B cell (primary cell): Measurements from ENCODE around the gene SPG7. TPM values are rescaled to one million over a fixed set of nuclear protein-coding genes. Genes with fewer than 3 reads are reported as not detected.

ENCODE experiments used
- ATAC-seq: fragments of 200-7000 bp; cut with Tn5 transposase; one replicate; pipeline ENCODE4 v1.10.0; 2021; ENCODE audit warnings: low read depth, mild to moderate bottlenecking, moderate number of reproducible peaks, moderate library complexity
- CTCF ChIA-PET: fragments of 350-600 bp; sonication (Branson Sonifier 250); formaldehyde crosslinking; loops from one replicate; lab custom pipeline; 2021; ENCODE audit warnings: antibody characterized with exemption, inconsistent platforms; lab: Charles Lee
- POLR2A ChIA-PET: fragments of 350-600 bp; sonication (Branson Sonifier 250); formaldehyde crosslinking; loops from one replicate; lab custom pipeline; 2021; ENCODE audit warnings: antibody characterized with exemption; lab: Charles Lee
- DNase-seq: peaks from one replicate; pipeline ENCODE4 v3.0.0; 2013
- H2AFZ ChIP-seq: 2 replicates; pipeline ENCODE4 v1.6.1; 2012; ENCODE audit warnings: mild to moderate bottlenecking, low read depth, low read length; ENCODE audit not compliant: insufficient read depth, poor library complexity, severe bottlenecking
- H3K27ac ChIP-seq, 2 donors: 1 replicate in 1 of 2; 2 replicates in 1 of 2; pipeline ENCODE4 v1.5.1; 2012 to 2013; ENCODE audit warnings: low read length in 2 of 2, mild to moderate bottlenecking in 2 of 2, moderate library complexity in 1 of 2
- H3K27me3 ChIP-seq, 4 experiments: fragments of 200-600 bp in 1 of 4; sonication (generic) in 1 of 4; replicated peaks in 1 of 4; 1 replicate in 2 of 4; 2 replicates in 2 of 4; pipeline versions ENCODE4 v1.6.1 to v1.7.0; 2013 to 2016; ENCODE audit warnings: low read length in 3 of 4, mild to moderate bottlenecking in 2 of 4, mixed read lengths in 1 of 4, moderate library complexity in 1 of 4; ENCODE audit not compliant: insufficient read depth in 4 of 4, control insufficient read depth in 3 of 4; ENCODE audit errors: control extremely low read depth in 1 of 4
- H3K36me3 ChIP-seq, 2 experiments: replicated peaks in 1 of 2; 1 replicate in 1 of 2; 2 replicates in 1 of 2; pipeline versions ENCODE4 v1.6.1 to v1.7.1; 2013; ENCODE audit warnings: low read length in 1 of 2; ENCODE audit not compliant: insufficient read depth in 2 of 2, control insufficient read depth in 1 of 2; ENCODE audit errors: control extremely low read depth in 1 of 2, extremely low read depth in 1 of 2
- H3K4me1 ChIP-seq, 2 donors: fragments of 200-600 bp in 1 of 2; sonication (generic) in 1 of 2; 1 replicate in 1 of 2; 2 replicates in 1 of 2; pipeline versions ENCODE4 v1.5.1 to v1.6.1; 2013 to 2017; ENCODE audit warnings: low read length in 2 of 2; ENCODE audit not compliant: control insufficient read depth in 2 of 2, insufficient read depth in 2 of 2
- H3K4me2 ChIP-seq: replicated peaks from 2 replicates; pipeline ENCODE3; 2012; ENCODE audit warnings: mild to moderate bottlenecking, low read depth, low read length; ENCODE audit not compliant: poor library complexity, severe bottlenecking
- H3K4me3 ChIP-seq, 5 experiments: fragments of 200-600 bp in 1 of 5; sonication (generic) in 1 of 5; 1 replicate in 3 of 5; 2 replicates in 2 of 5; pipeline versions ENCODE4 v1.5.1 to v1.7.0; 2011 to 2016; ENCODE audit warnings: low read length in 4 of 5, mild to moderate bottlenecking in 4 of 5, low read depth in 2 of 5, control low read depth in 1 of 5, moderate library complexity in 1 of 5; ENCODE audit not compliant: insufficient read depth in 1 of 5; ENCODE audit errors: control extremely low read depth in 1 of 5, extremely low read depth in 1 of 5
- H3K79me2 ChIP-seq: fragments of 200-600 bp; sonication (generic); one replicate; pipeline ENCODE4 v1.6.0; 2016; ENCODE audit warnings: low read length; ENCODE audit not compliant: control insufficient read depth, insufficient read depth
- H3K9ac ChIP-seq: fragments of 200-600 bp; sonication (generic); 2 replicates; pipeline ENCODE4 v1.6.1; 2017; ENCODE audit warnings: mild to moderate bottlenecking, low read length, moderate library complexity
- H3K9me3 ChIP-seq, 3 donors: one replicate each; pipeline versions ENCODE4 v1.6.1 to v1.7.1; 2013; ENCODE audit warnings: low read length in 2 of 3; ENCODE audit not compliant: control insufficient read depth in 2 of 3, insufficient read depth in 1 of 3; ENCODE audit errors: control extremely low read depth in 1 of 3
- H4K20me1 ChIP-seq: 2 replicates; pipeline ENCODE4 v1.6.0; 2012; ENCODE audit warnings: mild to moderate bottlenecking, low read length; ENCODE audit not compliant: insufficient read depth, control insufficient read depth, poor library complexity, severe bottlenecking
- H3K27ac Mint-ChIP-seq: one replicate; pipeline ENCODE4 v1.8.0; 2021; ENCODE audit warnings: mixed read lengths
- H3K27me3 Mint-ChIP-seq: one replicate; pipeline ENCODE4 v1.8.0; 2021; ENCODE audit warnings: mixed read lengths
- H3K4me1 Mint-ChIP-seq: one replicate; pipeline ENCODE4 v1.8.0; 2021; ENCODE audit warnings: mixed read lengths
- H3K4me3 Mint-ChIP-seq: one replicate; pipeline ENCODE4 v1.8.0; 2021; ENCODE audit warnings: mixed read lengths
- H3K9me3 Mint-ChIP-seq: one replicate; pipeline ENCODE4 v1.8.0; 2022; ENCODE audit warnings: mixed read lengths; ENCODE audit not compliant: insufficient read depth
- EZH2 ChIP-seq: IDR thresholded peaks from 2 replicates; pipeline ENCODE4 v1.6.1; 2012; ENCODE audit warnings: borderline replicate concordance, low read depth, mild to moderate bottlenecking, moderate library complexity, low read length; ENCODE audit not compliant: insufficient read depth, poor library complexity, severe bottlenecking
- WGBS: methylation state at CpG from one replicate; pipeline ENCODE4 v1.1.5; 2013; ENCODE audit warnings: missing lambda C conversion rate; ENCODE audit not compliant: insufficient coverage; 5-methylcytosine and 5-hydroxymethylcytosine counted together
- intact Hi-C: fragments of 100-400 bp; cut with micrococcal nuclease; formaldehyde crosslinking; loops from one replicate; pipeline ENCODE4 v1.10.0; 2022
- polyA plus RNA-seq: library from polyadenylated mRNA; depleted of rRNA; stranded (reverse); fragments of >200 nt; gene quantifications from 2 replicates; pipeline ENCODE4 v1.2.3, GENCODE V29; 2012
- total RNA-seq, 2 donors: library from RNA; stranded (reverse); fragments of 120-200 nt in 1 of 2; gene quantifications; 1 replicate in 1 of 2; 2 replicates in 1 of 2; pipeline versions ENCODE4 v1.2.3 to v1.2.4, GENCODE V29; 2013 to 2022
- TF ChIP-seq, protein P1 (sequence below): fragments of 200-600 bp; IDR thresholded peaks from one replicate; pipeline ENCODE4 v1.8.0; 2022; ENCODE audit warnings: antibody characterized with exemption, mild to moderate bottlenecking

The SPG7 gene
- total and polyA plus RNA-seq, 2 donors (not counting 1 experiment from before 2014, with no cell fraction given) = 146 to 157 TPM

DNA sequence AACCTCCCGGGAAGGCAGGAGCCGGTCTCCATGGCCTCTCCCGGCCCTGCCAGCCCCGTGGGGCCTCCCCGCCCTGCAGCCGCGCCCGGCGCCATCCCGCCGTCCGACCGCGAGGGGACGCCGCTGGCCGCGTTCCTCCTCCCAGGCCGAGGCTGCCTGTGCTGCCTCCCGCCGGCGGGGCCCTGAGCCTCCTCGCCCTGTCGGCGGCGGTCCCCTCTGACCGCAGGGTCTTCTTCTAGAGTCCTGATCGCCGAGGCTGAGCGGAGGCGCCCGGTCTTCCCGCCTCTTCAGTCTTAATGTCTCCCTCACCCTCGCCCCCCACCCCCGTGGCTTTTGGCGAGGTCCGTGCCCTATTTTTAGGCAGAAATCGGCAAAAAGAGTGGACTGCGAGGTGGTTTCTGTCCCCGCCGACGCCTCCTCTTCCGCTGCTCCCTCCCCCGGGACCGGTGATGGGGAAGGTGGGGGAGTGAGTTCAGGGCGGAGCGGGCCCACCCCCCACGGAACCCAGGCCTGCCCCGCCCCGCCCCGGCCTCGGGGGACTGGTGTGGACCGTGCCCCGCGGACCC, 66.6 kb downstream of the SPG7 start:
- peaks cover 4% of the 10 kb centered on the region for H4K20me1 ChIP-seq
- TF ChIP-seq, protein P1, sequence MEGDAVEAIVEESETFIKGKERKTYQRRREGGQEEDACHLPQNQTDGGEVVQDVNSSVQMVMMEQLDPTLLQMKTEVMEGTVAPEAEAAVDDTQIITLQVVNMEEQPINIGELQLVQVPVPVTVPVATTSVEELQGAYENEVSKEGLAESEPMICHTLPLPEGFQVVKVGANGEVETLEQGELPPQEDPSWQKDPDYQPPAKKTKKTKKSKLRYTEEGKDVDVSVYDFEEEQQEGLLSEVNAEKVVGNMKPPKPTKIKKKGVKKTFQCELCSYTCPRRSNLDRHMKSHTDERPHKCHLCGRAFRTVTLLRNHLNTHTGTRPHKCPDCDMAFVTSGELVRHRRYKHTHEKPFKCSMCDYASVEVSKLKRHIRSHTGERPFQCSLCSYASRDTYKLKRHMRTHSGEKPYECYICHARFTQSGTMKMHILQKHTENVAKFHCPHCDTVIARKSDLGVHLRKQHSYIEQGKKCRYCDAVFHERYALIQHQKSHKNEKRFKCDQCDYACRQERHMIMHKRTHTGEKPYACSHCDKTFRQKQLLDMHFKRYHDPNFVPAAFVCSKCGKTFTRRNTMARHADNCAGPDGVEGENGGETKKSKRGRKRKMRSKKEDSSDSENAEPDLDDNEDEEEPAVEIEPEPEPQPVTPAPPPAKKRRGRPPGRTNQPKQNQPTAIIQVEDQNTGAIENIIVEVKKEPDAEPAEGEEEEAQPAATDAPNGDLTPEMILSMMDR = peak; percentile 59
- TF ChIP-seq EZH2 = no peak
- H3K27ac ChIP-seq = no peak overlapping the region
- peak overlapping the region; percentile 78 for H3K4me3 Mint-ChIP-seq
- H3K79me2 ChIP-seq = no peaks in the 10 kb centered on the region
- 2% methylated on average over 51 of the region's 55 CpGs for WGBS
- H3K4me3 ChIP-seq = peak overlapping the region in 4 of 5 experiments; percentile 35 to 56 (median 52)
- H3K9me3 ChIP-seq = no peaks in the 10 kb centered on the region
- no peak overlapping the region for H3K27ac Mint-ChIP-seq
- intact Hi-C loops = no loop called here
- peak; percentile 52 for ATAC-seq
- H3K9me3 Mint-ChIP-seq = no peaks in the 10 kb centered on the region
- H3K4me2 ChIP-seq = peak overlapping the region; percentile 94
- H3K27me3 Mint-ChIP-seq = peaks cover 14% of the 10 kb centered on the region
- H3K27me3 ChIP-seq = peaks cover 0 to 24% (median 5%) of the 10 kb centered on the region in 4 experiments
- peak overlapping the region; percentile 60 for H3K9ac ChIP-seq
- H3K4me1 Mint-ChIP-seq = peaks cover 16% of the 10 kb centered on the region
- peaks cover 29 to 30% of the 10 kb centered on the region in 2 donors for H3K4me1 ChIP-seq
- ChIA-PET POLR2A (interaction anchor here (1.3 kb wide), 1 partner anchor 11 kb away, joined by 9 read pairs; no protein-coding TSS in a partner anchor), CTCF (no interaction called here)
- DNase-seq = peak; percentile 68
- H3K36me3 ChIP-seq = no peaks in the 10 kb centered on the region
- peak overlapping the region; percentile 71 for H2AFZ ChIP-seq
